ENCODE measurements around the gene STX2.

- TF ChIP-seq, protein P1, sequence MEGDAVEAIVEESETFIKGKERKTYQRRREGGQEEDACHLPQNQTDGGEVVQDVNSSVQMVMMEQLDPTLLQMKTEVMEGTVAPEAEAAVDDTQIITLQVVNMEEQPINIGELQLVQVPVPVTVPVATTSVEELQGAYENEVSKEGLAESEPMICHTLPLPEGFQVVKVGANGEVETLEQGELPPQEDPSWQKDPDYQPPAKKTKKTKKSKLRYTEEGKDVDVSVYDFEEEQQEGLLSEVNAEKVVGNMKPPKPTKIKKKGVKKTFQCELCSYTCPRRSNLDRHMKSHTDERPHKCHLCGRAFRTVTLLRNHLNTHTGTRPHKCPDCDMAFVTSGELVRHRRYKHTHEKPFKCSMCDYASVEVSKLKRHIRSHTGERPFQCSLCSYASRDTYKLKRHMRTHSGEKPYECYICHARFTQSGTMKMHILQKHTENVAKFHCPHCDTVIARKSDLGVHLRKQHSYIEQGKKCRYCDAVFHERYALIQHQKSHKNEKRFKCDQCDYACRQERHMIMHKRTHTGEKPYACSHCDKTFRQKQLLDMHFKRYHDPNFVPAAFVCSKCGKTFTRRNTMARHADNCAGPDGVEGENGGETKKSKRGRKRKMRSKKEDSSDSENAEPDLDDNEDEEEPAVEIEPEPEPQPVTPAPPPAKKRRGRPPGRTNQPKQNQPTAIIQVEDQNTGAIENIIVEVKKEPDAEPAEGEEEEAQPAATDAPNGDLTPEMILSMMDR (conservative IDR thresholded peaks at IDR 0.05; ENCODE audit: low read depth, low read length) = no peak
- no peak for TF ChIP-seq EZH2 (IDR thresholded peaks at IDR 0.05; ENCODE audit: borderline replicate concordance, low read depth, low read length, poor library complexity, severe bottlenecking)
These were observed 29.3 kb downstream of the STX2 start for GRCh38 chr12:130809791-130810190.

Data from A673 (cell line).